OCI-LY1 (cell line): ENCODE data around the gene GJB3.

Experiments
- H2AFZ ChIP-seq: fragments of 200-600 bp; sonication (generic), shearing (Covaris generic); 2 replicates; pipeline ENCODE4 v1.6.0; 2014; ENCODE audit warnings: antibody characterized with exemption, mild to moderate bottlenecking, low read length
- H3F3A ChIP-seq: fragments of 200-600 bp; sonication (generic), shearing (Covaris generic); 2 replicates; pipeline ENCODE4 v1.6.0; 2014; ENCODE audit warnings: mild to moderate bottlenecking, antibody characterized with exemption, low read length, moderate library complexity; ENCODE audit not compliant: insufficient read depth
- H3K27ac ChIP-seq: fragments of 200-600 bp; sonication (generic); 2 replicates; pipeline ENCODE4 v1.5.1; 2014; ENCODE audit warnings: low read length, mixed run types, mild to moderate bottlenecking, low read depth; ENCODE audit not compliant: poor library complexity, severe bottlenecking
- H3K27me3 ChIP-seq: fragments of 200-600 bp; sonication (generic); 2 replicates; pipeline ENCODE4 v1.6.0; 2014; ENCODE audit warnings: antibody characterized with exemption, mild to moderate bottlenecking, low read length, moderate library complexity; ENCODE audit not compliant: insufficient read depth
- H3K36me3 ChIP-seq: fragments of 200-600 bp; sonication (generic); 2 replicates; pipeline ENCODE4 v1.6.1; 2014; ENCODE audit warnings: mild to moderate bottlenecking, antibody characterized with exemption, low read length, moderate library complexity, mixed read lengths; ENCODE audit not compliant: insufficient read depth
- H3K4me1 ChIP-seq: fragments of 200-600 bp; sonication (generic); 2 replicates; pipeline ENCODE4 v1.5.1; 2014; ENCODE audit warnings: mild to moderate bottlenecking, low read length, moderate library complexity; ENCODE audit not compliant: insufficient read depth, severe bottlenecking
- H3K4me2 ChIP-seq: fragments of 200-600 bp; sonication (generic), shearing (Covaris generic); 2 replicates; pipeline ENCODE4 v1.6.1; 2014; ENCODE audit warnings: low read length
- H3K4me3 ChIP-seq: fragments of 200-600 bp; sonication (generic); 2 replicates; pipeline ENCODE4 v1.5.1; 2014; ENCODE audit warnings: low read length, low read depth, mild to moderate bottlenecking, mixed read lengths; ENCODE audit not compliant: poor library complexity, severe bottlenecking
- H3K79me2 ChIP-seq: fragments of 200-600 bp; shearing (Covaris generic); 2 replicates; pipeline ENCODE4 v1.6.1; 2016; ENCODE audit warnings: mixed run types, low read length, mixed read lengths; ENCODE audit not compliant: insufficient read depth
- H3K9ac ChIP-seq: fragments of 200-600 bp; sonication (generic), shearing (Covaris generic); 2 replicates; pipeline ENCODE4 v1.6.1; 2014; ENCODE audit warnings: mild to moderate bottlenecking, low read length, mixed read lengths
- H3K9me2 ChIP-seq: fragments of 200-600 bp; sonication (generic), shearing (Covaris generic); 2 replicates; pipeline ENCODE4 v1.6.1; 2014; ENCODE audit warnings: low read depth, mild to moderate bottlenecking, low read length, mixed read lengths
- H3K9me3 ChIP-seq: fragments of 200-600 bp; shearing (Covaris generic); 2 replicates; pipeline ENCODE4 v1.6.1; 2014; ENCODE audit warnings: low read length, mixed read lengths
- H4K20me1 ChIP-seq: fragments of 200-600 bp; sonication (generic), shearing (Covaris generic); 2 replicates; pipeline ENCODE4 v1.6.0; 2016; ENCODE audit warnings: mild to moderate bottlenecking, low read length; ENCODE audit not compliant: insufficient read depth
- EZH2 ChIP-seq: fragments of 200-600 bp; sonication (generic), shearing (Covaris generic); IDR thresholded peaks from 2 replicates; pipeline ENCODE4 v1.8.0; 2017; ENCODE audit warnings: borderline replicate concordance, mixed run types, mild to moderate bottlenecking, antibody characterized with exemption, low read length, moderate library complexity, mixed read lengths
- TF ChIP-seq, protein P1 (sequence below): fragments of 200-600 bp; sonication (generic), shearing (Covaris generic); IDR thresholded peaks from 2 replicates; pipeline ENCODE4 v1.5.1; 2017; ENCODE audit warnings: mild to moderate bottlenecking, antibody characterized with exemption, low read length, moderate library complexity, mixed read lengths

GJB3 gene

GRCh38 chr1:34831721-34832246, 50.8 kb downstream of the GJB3 start:
- no peaks in the 10 kb centered on the region for H3K9me3 ChIP-seq
- H3K9ac ChIP-seq = no peak overlapping the region
- H3K27ac ChIP-seq = no peak overlapping the region
- no peak overlapping the region for H3K4me2 ChIP-seq
- H3K36me3 ChIP-seq = no peaks in the 10 kb centered on the region
- H3K27me3 ChIP-seq = no peaks in the 10 kb centered on the region
- TF ChIP-seq, protein P1, sequence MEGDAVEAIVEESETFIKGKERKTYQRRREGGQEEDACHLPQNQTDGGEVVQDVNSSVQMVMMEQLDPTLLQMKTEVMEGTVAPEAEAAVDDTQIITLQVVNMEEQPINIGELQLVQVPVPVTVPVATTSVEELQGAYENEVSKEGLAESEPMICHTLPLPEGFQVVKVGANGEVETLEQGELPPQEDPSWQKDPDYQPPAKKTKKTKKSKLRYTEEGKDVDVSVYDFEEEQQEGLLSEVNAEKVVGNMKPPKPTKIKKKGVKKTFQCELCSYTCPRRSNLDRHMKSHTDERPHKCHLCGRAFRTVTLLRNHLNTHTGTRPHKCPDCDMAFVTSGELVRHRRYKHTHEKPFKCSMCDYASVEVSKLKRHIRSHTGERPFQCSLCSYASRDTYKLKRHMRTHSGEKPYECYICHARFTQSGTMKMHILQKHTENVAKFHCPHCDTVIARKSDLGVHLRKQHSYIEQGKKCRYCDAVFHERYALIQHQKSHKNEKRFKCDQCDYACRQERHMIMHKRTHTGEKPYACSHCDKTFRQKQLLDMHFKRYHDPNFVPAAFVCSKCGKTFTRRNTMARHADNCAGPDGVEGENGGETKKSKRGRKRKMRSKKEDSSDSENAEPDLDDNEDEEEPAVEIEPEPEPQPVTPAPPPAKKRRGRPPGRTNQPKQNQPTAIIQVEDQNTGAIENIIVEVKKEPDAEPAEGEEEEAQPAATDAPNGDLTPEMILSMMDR = no peak
- TF ChIP-seq EZH2 = no peak
- H3K9me2 ChIP-seq = no peaks in the 10 kb centered on the region
- H3F3A ChIP-seq = no peaks in the 10 kb centered on the region
- no peak overlapping the region for H3K4me3 ChIP-seq
- H2AFZ ChIP-seq = no peak overlapping the region
- no peaks in the 10 kb centered on the region for H4K20me1 ChIP-seq
- H3K4me1 ChIP-seq = no peaks in the 10 kb centered on the region
- no peaks in the 10 kb centered on the region for H3K79me2 ChIP-seq

- Histone ChIP-seq H3K9me2 (no peaks in the 10 kb centered on the region), H3F3A (no peaks in the 10 kb centered on the region), H3K79me2 (no peaks in the 10 kb centered on the region), H3K4me1 (no peaks in the 10 kb centered on the region), H3K9ac (no peak overlapping the region), H4K20me1 (no peaks in the 10 kb centered on the region), H3K27ac (no peak overlapping the region), H3K4me2 (no peak overlapping the region), H2AFZ (no peak overlapping the region), H3K36me3 (no peaks in the 10 kb centered on the region), H3K4me3 (no peak overlapping the region), H3K27me3 (no peaks in the 10 kb centered on the region), H3K9me3 (no peaks in the 10 kb centered on the region)
- no peak for TF ChIP-seq EZH2
- TF ChIP-seq, protein P1 = no peak
Measured at GRCh38 chr1:34833711-34834110, 52.7 kb downstream of the GJB3 start.
